Panc1 (cell line): Measurements from ENCODE around the gene PIGH. TPM values are rescaled to one million over a fixed set of nuclear protein-coding genes. Genes with fewer than 3 reads are reported as not detected.

Source experiments
- ATAC-seq: fragments of 200-7000 bp; cut with Tn5 transposase; 2 replicates; pipeline ENCODE4 v1.9.1; 2020; ENCODE audit warnings: mild to moderate bottlenecking, moderate library complexity
- BruUV-seq: library from RNA; stranded (reverse); fragments of 400-500 nt; replicated peaks from 2 replicates; lab custom pipeline; 2021; lab: Mats Ljungman, UMichigan
- CTCF ChIA-PET: fragments of 300-600 bp; sonication (Branson Sonifier 250); formaldehyde crosslinking; loops from one replicate; lab custom pipeline; 2022; ENCODE audit warnings: antibody characterized with exemption; lab: Charles Lee
- POLR2A ChIA-PET: fragments of 300-600 bp; sonication (Branson Sonifier 250); formaldehyde crosslinking; loops from one replicate; lab custom pipeline; 2022; ENCODE audit warnings: antibody characterized with exemption; lab: Charles Lee
- DNase-seq: peaks from one replicate; pipeline ENCODE4 v3.0.0-alpha.2; 2010; ENCODE audit warnings: low read depth, low spot score
- H3K27ac ChIP-seq: 2 replicates; pipeline ENCODE4 v1.5.1; 2011; ENCODE audit warnings: mild to moderate bottlenecking, low read length, inconsistent platforms
- H3K27me3 ChIP-seq: fragments of 200-500 bp; sonication (Bioruptor generic); 2 replicates; pipeline ENCODE4 v1.6.0; 2014; ENCODE audit warnings: low read length, inconsistent platforms; ENCODE audit not compliant: control insufficient read depth, insufficient read depth
- H3K36me3 ChIP-seq: fragments of 200-500 bp; sonication (Bioruptor generic); 2 replicates; pipeline ENCODE4 v1.5.1; 2014; ENCODE audit warnings: inconsistent platforms, mild to moderate bottlenecking, low read length, moderate library complexity; ENCODE audit not compliant: control insufficient read depth, insufficient read depth
- H3K4me1 ChIP-seq: 2 replicates; pipeline ENCODE4 v1.5.1; 2011; ENCODE audit warnings: inconsistent platforms, mild to moderate bottlenecking, low read length, moderate library complexity; ENCODE audit not compliant: control insufficient read depth, insufficient read depth
- H3K4me3 ChIP-seq, 2 experiments: 2 replicates each; pipeline ENCODE4 v1.5.1; 2011 to 2012; ENCODE audit warnings: low read depth in 2 of 2, low read length in 2 of 2, mild to moderate bottlenecking in 2 of 2, inconsistent platforms in 1 of 2, moderate library complexity in 1 of 2
- H3K9me3 ChIP-seq: fragments of 200-500 bp; sonication (Bioruptor generic); 2 replicates; pipeline ENCODE4 v1.5.1; 2014; ENCODE audit warnings: low read depth, mild to moderate bottlenecking, inconsistent platforms, low read length, moderate library complexity; ENCODE audit not compliant: control insufficient read depth, insufficient read depth
- POLR2AphosphoS5 ChIP-seq: IDR thresholded peaks from 2 replicates; pipeline ENCODE4 v1.6.1; 2012; ENCODE audit warnings: mild to moderate bottlenecking, low read depth, low read length, moderate library complexity
- SIN3A ChIP-seq: IDR thresholded peaks from 2 replicates; pipeline ENCODE4 v1.6.1; 2012; ENCODE audit warnings: low read depth, mild to moderate bottlenecking, low read length, moderate library complexity, borderline replicate concordance; ENCODE audit not compliant: insufficient read depth
- TCF7L2 ChIP-seq: IDR thresholded peaks from 2 replicates; pipeline ENCODE4 v1.6.1; 2011; ENCODE audit warnings: mild to moderate bottlenecking, low read depth, low read length, inconsistent platforms
- in situ Hi-C: cut with HindIII; loops from 2 replicates; pipeline ENCODE4 v1.10.0; 2016; ENCODE audit warnings: low sequenced_read_pairs, low pct_unique_long_range_greater_than_20kb
- intact Hi-C: fragments of 100-400 bp; cut with micrococcal nuclease; formaldehyde crosslinking; loops from one replicate; pipeline ENCODE4 v1.10.0; 2022; ENCODE audit not compliant: unreplicated experiment
- total RNA-seq: library from RNA; stranded (reverse); gene quantifications from one replicate; pipeline ENCODE4 v1.2.1, GENCODE V29; 2021; ENCODE audit not compliant: unreplicated experiment
- TF ChIP-seq, protein P1 (sequence below): fragments of 450-650 bp; IDR thresholded peaks from 2 replicates; pipeline ENCODE4 v1.5.1; 2017; ENCODE audit warnings: mild to moderate bottlenecking
- TF ChIP-seq, protein P2 (sequence below), 2 experiments: IDR thresholded peaks; 2 replicates each; pipeline ENCODE4 v1.6.1; 2011 to 2012; ENCODE audit warnings: low read depth in 2 of 2, control low read depth in 1 of 2, low read length in 1 of 2, mild to moderate bottlenecking in 1 of 2, moderate library complexity in 1 of 2; ENCODE audit not compliant: insufficient read depth in 1 of 2

PIGH gene
- total RNA-seq, 1 experiment from 2014 or later: 13.3 TPM

DNA sequence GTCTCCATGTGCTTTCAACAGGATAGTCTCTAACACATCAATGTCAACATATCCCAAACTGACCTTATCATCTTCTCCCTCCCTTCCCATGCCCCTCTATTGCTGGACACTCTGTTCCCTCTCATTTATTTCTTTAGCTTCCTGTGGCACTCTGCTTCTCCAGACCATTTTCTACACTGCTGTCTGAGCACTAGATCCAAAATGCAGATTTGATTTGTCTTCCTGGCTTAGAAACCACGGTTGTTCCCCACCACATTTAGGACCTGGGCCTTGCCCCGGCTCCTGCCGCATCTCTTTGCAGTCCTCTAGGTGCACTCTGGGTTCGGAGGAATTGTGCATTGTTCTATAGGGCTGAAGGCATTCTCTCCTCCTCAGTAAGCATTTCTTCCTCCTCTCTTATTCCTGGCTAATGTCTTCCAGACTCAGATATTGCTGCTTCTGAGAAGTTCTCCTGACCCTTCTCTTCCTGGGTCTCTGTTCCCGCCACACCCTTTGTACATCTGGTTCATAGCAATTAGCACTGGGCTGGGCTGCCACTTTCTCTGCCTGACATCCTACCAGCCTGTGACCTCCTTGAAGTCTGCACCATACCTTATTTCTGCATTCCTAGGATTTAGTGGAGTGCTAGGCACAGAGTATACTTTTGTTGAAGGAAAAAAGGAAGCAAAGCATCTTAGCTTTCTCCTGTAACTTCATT is 33.5 kb upstream of the PIGH start:
- TF ChIP-seq TCF7L2 (no peak), POLR2AphosphoS5 (no peak), SIN3A (no peak)
- TF ChIP-seq, protein P1, sequence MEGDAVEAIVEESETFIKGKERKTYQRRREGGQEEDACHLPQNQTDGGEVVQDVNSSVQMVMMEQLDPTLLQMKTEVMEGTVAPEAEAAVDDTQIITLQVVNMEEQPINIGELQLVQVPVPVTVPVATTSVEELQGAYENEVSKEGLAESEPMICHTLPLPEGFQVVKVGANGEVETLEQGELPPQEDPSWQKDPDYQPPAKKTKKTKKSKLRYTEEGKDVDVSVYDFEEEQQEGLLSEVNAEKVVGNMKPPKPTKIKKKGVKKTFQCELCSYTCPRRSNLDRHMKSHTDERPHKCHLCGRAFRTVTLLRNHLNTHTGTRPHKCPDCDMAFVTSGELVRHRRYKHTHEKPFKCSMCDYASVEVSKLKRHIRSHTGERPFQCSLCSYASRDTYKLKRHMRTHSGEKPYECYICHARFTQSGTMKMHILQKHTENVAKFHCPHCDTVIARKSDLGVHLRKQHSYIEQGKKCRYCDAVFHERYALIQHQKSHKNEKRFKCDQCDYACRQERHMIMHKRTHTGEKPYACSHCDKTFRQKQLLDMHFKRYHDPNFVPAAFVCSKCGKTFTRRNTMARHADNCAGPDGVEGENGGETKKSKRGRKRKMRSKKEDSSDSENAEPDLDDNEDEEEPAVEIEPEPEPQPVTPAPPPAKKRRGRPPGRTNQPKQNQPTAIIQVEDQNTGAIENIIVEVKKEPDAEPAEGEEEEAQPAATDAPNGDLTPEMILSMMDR: no peak
- TF ChIP-seq, protein P2, sequence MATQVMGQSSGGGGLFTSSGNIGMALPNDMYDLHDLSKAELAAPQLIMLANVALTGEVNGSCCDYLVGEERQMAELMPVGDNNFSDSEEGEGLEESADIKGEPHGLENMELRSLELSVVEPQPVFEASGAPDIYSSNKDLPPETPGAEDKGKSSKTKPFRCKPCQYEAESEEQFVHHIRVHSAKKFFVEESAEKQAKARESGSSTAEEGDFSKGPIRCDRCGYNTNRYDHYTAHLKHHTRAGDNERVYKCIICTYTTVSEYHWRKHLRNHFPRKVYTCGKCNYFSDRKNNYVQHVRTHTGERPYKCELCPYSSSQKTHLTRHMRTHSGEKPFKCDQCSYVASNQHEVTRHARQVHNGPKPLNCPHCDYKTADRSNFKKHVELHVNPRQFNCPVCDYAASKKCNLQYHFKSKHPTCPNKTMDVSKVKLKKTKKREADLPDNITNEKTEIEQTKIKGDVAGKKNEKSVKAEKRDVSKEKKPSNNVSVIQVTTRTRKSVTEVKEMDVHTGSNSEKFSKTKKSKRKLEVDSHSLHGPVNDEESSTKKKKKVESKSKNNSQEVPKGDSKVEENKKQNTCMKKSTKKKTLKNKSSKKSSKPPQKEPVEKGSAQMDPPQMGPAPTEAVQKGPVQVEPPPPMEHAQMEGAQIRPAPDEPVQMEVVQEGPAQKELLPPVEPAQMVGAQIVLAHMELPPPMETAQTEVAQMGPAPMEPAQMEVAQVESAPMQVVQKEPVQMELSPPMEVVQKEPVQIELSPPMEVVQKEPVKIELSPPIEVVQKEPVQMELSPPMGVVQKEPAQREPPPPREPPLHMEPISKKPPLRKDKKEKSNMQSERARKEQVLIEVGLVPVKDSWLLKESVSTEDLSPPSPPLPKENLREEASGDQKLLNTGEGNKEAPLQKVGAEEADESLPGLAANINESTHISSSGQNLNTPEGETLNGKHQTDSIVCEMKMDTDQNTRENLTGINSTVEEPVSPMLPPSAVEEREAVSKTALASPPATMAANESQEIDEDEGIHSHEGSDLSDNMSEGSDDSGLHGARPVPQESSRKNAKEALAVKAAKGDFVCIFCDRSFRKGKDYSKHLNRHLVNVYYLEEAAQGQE (IDR thresholded peaks at IDR 0.05; ENCODE audit: insufficient read depth in 1 of 2, low read depth in 2 of 2, low read length in 1 of 2): no peak
- Histone ChIP-seq H3K9me3 (no peaks in the 10 kb centered on the region), H3K4me1 (no peaks in the 10 kb centered on the region; the same call in 1 of the 2 replicates), H3K27ac (no peak overlapping the region), H3K36me3 (no peaks in the 10 kb centered on the region), H3K27me3 (no peaks in the 10 kb centered on the region), H3K4me3 (no peak overlapping the region)
- CTCF ChIA-PET: no interaction called here
- ATAC-seq: no peak
- DNase-seq: no peak
- BruUV-seq: no TSS peak
- POLR2A ChIA-PET: no interaction called here
- in situ Hi-C loops: no loop called here
- intact Hi-C loops: no loop called here

DNA sequence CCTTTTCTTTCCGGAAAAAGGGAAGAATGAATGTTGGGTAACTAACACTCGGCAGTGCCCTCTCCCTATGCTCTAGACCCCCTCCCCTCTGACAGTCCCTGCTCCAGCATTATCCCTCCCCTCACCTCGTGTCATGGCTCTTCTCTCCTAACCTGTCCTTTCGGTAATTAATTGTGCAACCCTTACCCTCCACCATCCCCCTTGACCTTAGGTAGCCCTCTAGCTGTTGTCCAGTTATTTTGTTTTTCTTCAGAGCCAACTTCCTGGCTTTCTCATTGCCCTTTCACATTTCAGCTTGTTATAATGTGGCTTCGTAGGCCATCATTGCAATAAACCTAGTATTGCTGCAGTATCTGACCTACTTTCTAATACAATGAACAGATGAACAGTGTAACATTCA is 30.9 kb upstream of the PIGH start:
- intact Hi-C loops (no loop called here), in situ Hi-C loops (no loop called here)
- no TSS peak for BruUV-seq
- H3K36me3 ChIP-seq: no peaks in the 10 kb centered on the region
- no peaks in the 10 kb centered on the region for H3K9me3 ChIP-seq
- no peak for DNase-seq
- no peak overlapping the region for H3K27ac ChIP-seq
- ATAC-seq: no peak
- no peak overlapping the region for H3K4me3 ChIP-seq
- H3K27me3 ChIP-seq: no peaks in the 10 kb centered on the region
- POLR2A ChIA-PET: no interaction called here
- TF ChIP-seq TCF7L2: no peak
- TF ChIP-seq, protein P2 (IDR thresholded peaks at IDR 0.05; ENCODE audit: insufficient read depth in 1 of 2, low read depth in 2 of 2, low read length in 1 of 2): no peak
- TF ChIP-seq, protein P1: no peak
- TF ChIP-seq POLR2AphosphoS5: no peak
- TF ChIP-seq SIN3A: no peak
- no peaks in the 10 kb centered on the region for H3K4me1 ChIP-seq
- CTCF ChIA-PET: no interaction called here
